ENCODE data around the gene DMRT3.

Gene DMRT3

DNA sequence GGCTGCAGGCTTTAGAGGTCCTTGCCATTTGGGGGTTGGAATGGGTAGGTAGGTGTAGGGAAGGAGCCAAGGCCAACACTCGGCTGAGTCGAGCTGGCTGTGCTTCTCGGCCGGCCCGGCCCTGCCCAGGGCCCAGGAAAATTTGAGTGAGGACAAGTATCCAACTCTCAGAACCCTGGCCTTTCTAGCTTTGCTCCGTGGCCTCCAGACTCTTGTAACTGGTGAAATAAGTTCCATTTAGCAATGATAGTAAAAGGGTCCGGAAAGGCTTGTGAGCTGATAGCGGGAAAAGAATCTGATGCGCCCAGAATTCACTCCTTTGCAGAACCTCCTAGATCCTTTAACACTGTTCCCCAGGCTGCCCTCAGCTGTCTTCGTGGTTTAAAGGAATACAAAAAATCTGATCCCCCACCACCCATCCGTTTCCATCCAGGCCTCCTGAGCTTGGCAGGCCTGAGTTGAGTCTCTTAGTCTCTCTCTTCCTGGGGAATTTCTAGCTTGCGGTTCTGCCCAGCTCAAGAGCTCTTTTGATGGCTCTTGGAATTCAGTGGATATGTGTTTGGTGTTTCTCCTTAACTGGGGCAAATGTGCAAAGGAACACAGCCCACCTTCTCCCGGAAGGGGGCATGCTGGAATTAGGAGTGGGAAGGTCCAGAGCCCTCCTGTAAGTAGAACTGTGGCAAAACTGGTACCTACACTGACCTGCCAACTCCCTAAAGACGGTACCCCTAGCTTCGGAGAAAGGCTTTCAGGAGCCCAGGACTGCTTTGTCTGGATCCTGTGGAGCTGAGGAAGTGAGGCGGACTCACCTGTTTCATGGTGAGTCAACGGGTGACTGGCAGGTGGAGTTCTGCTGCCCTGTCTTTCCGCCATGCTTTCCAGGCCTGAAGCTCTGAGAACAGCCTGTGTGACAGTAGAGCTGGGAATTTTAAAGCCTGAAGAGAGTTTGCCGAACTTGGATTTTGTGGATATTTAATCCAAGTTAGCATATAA is 1.7 kb downstream of the DMRT3 start:
- Histone ChIP-seq H2BK12ac (ENCODE audit: low read length) (no peak overlapping the region), H3K36me3 (ENCODE audit: control insufficient read depth in 1 of 2, insufficient read depth in 2 of 2, low read length in 2 of 2) (no peaks in the 10 kb centered on the region), H2AFZ (ENCODE audit: insufficient read depth, low read length, poor library complexity) (no peak overlapping the region), H3K9me3 (ENCODE audit: insufficient read depth, low read depth, low read length) (peaks cover 2% of the 10 kb centered on the region), H3K4me3 (ENCODE audit: low read depth, low read length) (peak overlapping the region; percentile 43), H2BK120ac (ENCODE audit: insufficient read depth, low read length, poor library complexity) (no peak overlapping the region), H3K9ac (ENCODE audit: low read length) (no peak overlapping the region), H3K79me1 (ENCODE audit: low read length) (no peaks in the 10 kb centered on the region), H4K12ac (ENCODE audit: low read depth, low read length) (no peak overlapping the region), H3K79me2 (ENCODE audit: control insufficient read depth, insufficient read depth, low read length, poor library complexity) (no peaks in the 10 kb centered on the region), H3K18ac (ENCODE audit: low read length) (no peak overlapping the region), H2BK5ac (ENCODE audit: low read depth, low read length, poor library complexity) (no peak overlapping the region), H4K8ac (ENCODE audit: low read depth, low read length) (no peak overlapping the region), H2AK5ac (ENCODE audit: low read length) (no peak overlapping the region), H3K23ac (ENCODE audit: low read length) (peak overlapping the region; percentile 95), H3K14ac (ENCODE audit: low read length) (no peak overlapping the region), H3K4ac (ENCODE audit: low read depth, low read length) (no peak overlapping the region), H3K27me3 (ENCODE audit: insufficient read depth, low read length) (peaks cover 85% of the 10 kb centered on the region), H3K27ac (ENCODE audit: low read depth, low read length) (no peak overlapping the region), H4K91ac (ENCODE audit: low read depth, low read length) (no peak overlapping the region), H3K4me2 (ENCODE audit: low read length) (peak overlapping the region; percentile 28), H3K4me1 (ENCODE audit: control insufficient read depth in 1 of 2, insufficient read depth in 2 of 2, low read length in 2 of 2) (peaks cover 8 to 9% of the 10 kb centered on the region in 2 experiments)
- DNase-seq, result no peak
- WGBS (ENCODE audit: extremely low coverage, insufficient coverage, insufficient read length), result no CpG with 5 or more reads among the region's 19 CpGs

DNA sequence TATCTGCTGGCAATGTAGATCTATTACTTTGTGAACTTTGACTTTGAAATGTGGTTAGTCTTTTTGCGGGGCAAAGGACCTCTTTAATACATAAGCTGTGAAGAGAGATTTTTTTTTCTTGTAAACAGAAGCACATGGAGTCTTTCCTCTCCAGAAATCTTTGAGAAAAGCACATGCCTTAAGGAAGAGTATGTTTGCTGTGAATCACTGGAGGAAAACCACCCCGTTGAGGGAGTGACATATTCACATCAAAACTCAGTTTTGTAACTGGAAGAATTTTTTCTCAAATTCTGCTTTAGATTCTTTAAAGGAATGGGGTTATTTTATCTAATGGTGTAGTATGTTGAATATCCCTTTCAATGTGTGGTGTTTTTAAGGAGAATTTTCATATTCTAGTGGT is 3.5 kb downstream of the DMRT3 start:
- Histone ChIP-seq H3K4me3 (ENCODE audit: low read depth, low read length) (no peak overlapping the region), H3K18ac (ENCODE audit: low read length) (no peak overlapping the region), H3K79me1 (ENCODE audit: low read length) (no peaks in the 10 kb centered on the region), H3K23ac (ENCODE audit: low read length) (no peak overlapping the region), H2BK12ac (ENCODE audit: low read length) (no peak overlapping the region), H4K91ac (ENCODE audit: low read depth, low read length) (no peak overlapping the region), H2AFZ (ENCODE audit: insufficient read depth, low read length, poor library complexity) (no peak overlapping the region), H4K12ac (ENCODE audit: low read depth, low read length) (no peak overlapping the region), H3K27me3 (ENCODE audit: insufficient read depth, low read length) (peaks cover 66% of the 10 kb centered on the region), H3K79me2 (ENCODE audit: control insufficient read depth, insufficient read depth, low read length, poor library complexity) (no peaks in the 10 kb centered on the region), H3K4me1 (ENCODE audit: control insufficient read depth in 1 of 2, insufficient read depth in 2 of 2, low read length in 2 of 2) (peaks cover 8 to 9% of the 10 kb centered on the region in 2 experiments), H2AK5ac (ENCODE audit: low read length) (no peak overlapping the region), H4K8ac (ENCODE audit: low read depth, low read length) (no peak overlapping the region), H3K4ac (ENCODE audit: low read depth, low read length) (no peak overlapping the region), H2BK120ac (ENCODE audit: insufficient read depth, low read length, poor library complexity) (no peak overlapping the region), H3K4me2 (ENCODE audit: low read length) (no peak overlapping the region), H3K36me3 (ENCODE audit: control insufficient read depth in 1 of 2, insufficient read depth in 2 of 2, low read length in 2 of 2) (no peaks in the 10 kb centered on the region), H2BK5ac (ENCODE audit: low read depth, low read length, poor library complexity) (no peak overlapping the region), H3K9ac (ENCODE audit: low read length) (no peak overlapping the region), H3K27ac (ENCODE audit: low read depth, low read length) (no peak overlapping the region), H3K9me3 (ENCODE audit: insufficient read depth, low read depth, low read length) (peaks cover 2% of the 10 kb centered on the region), H3K14ac (ENCODE audit: low read length) (no peak overlapping the region)
- DNase-seq, result no peak
- no CpG with 5 or more reads among the region's 2 CpGs for WGBS (ENCODE audit: extremely low coverage, insufficient coverage, insufficient read length)

DNA sequence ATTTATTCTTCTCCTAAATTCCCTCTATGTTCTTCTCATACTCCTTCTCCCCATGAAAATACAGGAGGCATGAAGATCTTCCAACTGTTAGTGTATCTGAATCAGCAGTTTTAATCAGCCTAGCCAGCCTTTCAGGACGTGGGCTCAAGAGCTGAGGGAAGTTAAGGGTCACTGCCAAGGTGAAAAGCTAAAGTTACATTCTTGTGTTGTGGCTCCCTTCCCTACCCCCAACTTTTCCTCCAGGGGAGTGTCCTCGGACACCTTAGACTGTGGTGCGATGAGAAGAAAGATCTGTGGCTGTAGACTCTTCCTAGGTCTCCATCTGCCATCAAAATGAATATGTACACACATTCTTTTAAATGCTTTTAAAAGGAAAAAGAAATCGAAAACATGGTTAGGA is 4.2 kb downstream of the DMRT3 start:
- H3K79me1 ChIP-seq (ENCODE audit: low read length), result no peaks in the 10 kb centered on the region
- H4K8ac ChIP-seq (ENCODE audit: low read depth, low read length), result no peak overlapping the region
- H3K27me3 ChIP-seq (ENCODE audit: insufficient read depth, low read length), result peaks cover 60% of the 10 kb centered on the region
- H3K4ac ChIP-seq (ENCODE audit: low read depth, low read length), result no peak overlapping the region
- H3K36me3 ChIP-seq (ENCODE audit: control insufficient read depth in 1 of 2, insufficient read depth in 2 of 2, low read length in 2 of 2), result no peaks in the 10 kb centered on the region
- H4K12ac ChIP-seq (ENCODE audit: low read depth, low read length), result no peak overlapping the region
- H3K79me2 ChIP-seq (ENCODE audit: control insufficient read depth, insufficient read depth, low read length, poor library complexity), result no peaks in the 10 kb centered on the region
- H3K14ac ChIP-seq (ENCODE audit: low read length), result no peak overlapping the region
- no peak overlapping the region for H3K4me2 ChIP-seq (ENCODE audit: low read length)
- no CpG with 5 or more reads among the region's 4 CpGs for WGBS (ENCODE audit: extremely low coverage, insufficient coverage, insufficient read length)
- no peak overlapping the region for H2BK120ac ChIP-seq (ENCODE audit: insufficient read depth, low read length, poor library complexity)
- no peak overlapping the region for H2BK5ac ChIP-seq (ENCODE audit: low read depth, low read length, poor library complexity)
- H3K9me3 ChIP-seq (ENCODE audit: insufficient read depth, low read depth, low read length), result peaks cover 2% of the 10 kb centered on the region
- H2AFZ ChIP-seq (ENCODE audit: insufficient read depth, low read length, poor library complexity), result no peak overlapping the region
- peaks cover 8 to 9% of the 10 kb centered on the region in 2 experiments for H3K4me1 ChIP-seq (ENCODE audit: control insufficient read depth in 1 of 2, insufficient read depth in 2 of 2, low read length in 2 of 2)
- no peak overlapping the region for H3K23ac ChIP-seq (ENCODE audit: low read length)
- H3K18ac ChIP-seq (ENCODE audit: low read length), result no peak overlapping the region
- no peak overlapping the region for H3K4me3 ChIP-seq (ENCODE audit: low read depth, low read length)
- DNase-seq, result no peak
- H3K9ac ChIP-seq (ENCODE audit: low read length), result no peak overlapping the region
- H4K91ac ChIP-seq (ENCODE audit: low read depth, low read length), result no peak overlapping the region
- no peak overlapping the region for H3K27ac ChIP-seq (ENCODE audit: low read depth, low read length)
- no peak overlapping the region for H2AK5ac ChIP-seq (ENCODE audit: low read length)
- no peak overlapping the region for H2BK12ac ChIP-seq (ENCODE audit: low read length)

DNA sequence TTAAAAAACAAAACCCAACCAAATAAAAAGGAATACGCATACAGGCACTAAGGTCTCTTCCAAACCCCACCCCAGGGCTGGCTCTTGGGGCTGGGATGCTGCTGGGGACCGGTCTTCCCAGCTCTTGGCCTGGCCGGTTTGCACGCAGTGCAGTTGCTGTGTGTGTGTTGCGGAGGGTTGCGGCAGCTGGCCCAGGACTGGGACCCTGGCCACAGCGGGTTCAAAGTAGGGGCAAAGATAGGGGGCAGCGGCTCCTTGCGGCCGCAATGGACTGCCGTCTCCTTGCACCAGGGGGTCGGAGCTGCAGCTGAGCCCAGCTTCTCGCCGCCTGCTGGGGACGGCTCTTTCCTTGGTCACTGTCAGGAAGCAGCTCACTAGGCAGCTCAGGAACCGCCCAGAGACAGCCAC is 5.0 kb downstream of the DMRT3 start:
- H4K12ac ChIP-seq (ENCODE audit: low read depth, low read length), result no peak overlapping the region
- H4K8ac ChIP-seq (ENCODE audit: low read depth, low read length), result no peak overlapping the region
- no peak overlapping the region for H2AFZ ChIP-seq (ENCODE audit: insufficient read depth, low read length, poor library complexity)
- no peak overlapping the region for H2BK120ac ChIP-seq (ENCODE audit: insufficient read depth, low read length, poor library complexity)
- H3K4me3 ChIP-seq (ENCODE audit: low read depth, low read length), result no peak overlapping the region
- no peak overlapping the region for H3K4ac ChIP-seq (ENCODE audit: low read depth, low read length)
- no peak overlapping the region for H4K91ac ChIP-seq (ENCODE audit: low read depth, low read length)
- no peak overlapping the region for H2AK5ac ChIP-seq (ENCODE audit: low read length)
- H3K14ac ChIP-seq (ENCODE audit: low read length), result no peak overlapping the region
- no peak overlapping the region for H3K9ac ChIP-seq (ENCODE audit: low read length)
- no peak for DNase-seq
- no CpG with 5 or more reads among the region's 16 CpGs for whole genome bisulfite sequencing (ENCODE audit: extremely low coverage, insufficient coverage, insufficient read length)
- H3K9me3 ChIP-seq (ENCODE audit: insufficient read depth, low read depth, low read length), result no peaks in the 10 kb centered on the region
- no peak overlapping the region for H3K18ac ChIP-seq (ENCODE audit: low read length)
- no peaks in the 10 kb centered on the region for H3K79me2 ChIP-seq (ENCODE audit: control insufficient read depth, insufficient read depth, low read length, poor library complexity)
- H2BK12ac ChIP-seq (ENCODE audit: low read length), result no peak overlapping the region
- no peak overlapping the region for H3K23ac ChIP-seq (ENCODE audit: low read length)
- no peak overlapping the region for H2BK5ac ChIP-seq (ENCODE audit: low read depth, low read length, poor library complexity)
- no peaks in the 10 kb centered on the region for H3K79me1 ChIP-seq (ENCODE audit: low read length)
- H3K36me3 ChIP-seq (ENCODE audit: control insufficient read depth in 1 of 2, insufficient read depth in 2 of 2, low read length in 2 of 2), result no peaks in the 10 kb centered on the region
- no peak overlapping the region for H3K27ac ChIP-seq (ENCODE audit: low read depth, low read length)
- no peak overlapping the region for H3K4me2 ChIP-seq (ENCODE audit: low read length)
- peaks cover 6 to 8% of the 10 kb centered on the region in 2 experiments for H3K4me1 ChIP-seq (ENCODE audit: control insufficient read depth in 1 of 2, insufficient read depth in 2 of 2, low read length in 2 of 2)
- H3K27me3 ChIP-seq (ENCODE audit: insufficient read depth, low read length), result peaks cover 52% of the 10 kb centered on the region
